Astrocyte of the hippocampus (primary cell): ENCODE data around the gene AHCY.

ENCODE experiments used
- DNase-seq: peaks from one replicate; pipeline ENCODE4 v3.0.0; 2011; ENCODE audit warnings: low read depth, low spot score

The AHCY gene

DNA sequence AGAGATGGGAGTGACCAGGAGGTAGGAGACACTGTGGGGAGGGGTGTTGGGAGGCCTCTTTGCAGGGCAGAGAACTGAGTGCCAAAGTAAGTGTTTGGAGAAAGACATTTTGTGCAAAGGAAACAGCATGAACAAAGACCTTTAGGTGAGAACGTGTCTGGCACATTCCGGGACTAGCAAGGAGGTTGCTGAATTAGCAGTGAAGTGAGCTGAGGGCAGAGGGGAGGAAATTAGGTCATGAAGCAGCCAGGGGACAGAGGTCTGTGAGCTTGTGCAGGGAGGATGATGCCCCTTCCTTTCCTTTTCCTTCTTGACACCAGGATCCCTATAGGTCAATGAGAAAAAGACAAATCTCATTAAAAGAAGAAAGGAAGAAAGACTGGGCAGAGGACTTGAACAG lies 21.4 kb upstream of the AHCY start:
- DNase-seq = no peak

DNA sequence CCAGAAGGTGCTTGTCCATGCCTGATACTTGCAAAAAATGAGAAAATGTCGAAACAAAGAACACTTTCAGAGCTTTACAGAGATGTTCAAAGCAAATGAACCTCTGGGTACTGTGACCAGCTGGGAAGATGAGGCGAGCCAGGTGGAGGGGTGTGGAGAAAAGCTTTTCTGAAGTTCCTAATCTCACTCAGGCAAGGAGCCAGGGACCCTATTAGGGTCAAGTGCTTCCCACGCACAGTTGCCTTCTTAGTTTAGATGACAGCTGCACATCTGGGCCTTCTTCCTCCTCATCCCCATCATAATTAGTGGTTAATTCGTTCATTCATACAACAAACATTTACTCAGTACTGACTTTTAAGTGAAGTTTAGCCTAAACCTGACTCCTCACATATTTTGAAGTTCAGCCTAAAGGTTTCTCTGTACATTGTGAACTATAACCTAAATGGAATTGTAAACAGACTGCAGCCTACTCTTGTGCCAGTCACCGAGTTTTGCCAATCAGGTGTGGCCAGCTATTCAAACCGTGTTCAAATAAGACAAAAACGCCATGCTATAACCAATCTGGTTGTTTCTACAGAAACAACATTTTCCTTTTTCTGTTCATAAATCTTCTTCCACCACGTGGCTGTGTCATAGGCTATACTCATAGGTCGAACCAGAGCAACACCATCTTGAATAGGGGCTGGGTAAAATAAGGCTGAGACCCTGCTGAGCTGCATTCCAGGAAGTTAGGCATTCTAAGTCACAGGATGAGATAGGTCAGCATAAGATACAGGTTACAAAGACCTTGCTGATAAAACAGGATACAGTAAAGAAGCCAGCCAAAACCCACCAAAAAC lies 19.3 kb upstream of the AHCY start:
- no peak for DNase-seq

DNA sequence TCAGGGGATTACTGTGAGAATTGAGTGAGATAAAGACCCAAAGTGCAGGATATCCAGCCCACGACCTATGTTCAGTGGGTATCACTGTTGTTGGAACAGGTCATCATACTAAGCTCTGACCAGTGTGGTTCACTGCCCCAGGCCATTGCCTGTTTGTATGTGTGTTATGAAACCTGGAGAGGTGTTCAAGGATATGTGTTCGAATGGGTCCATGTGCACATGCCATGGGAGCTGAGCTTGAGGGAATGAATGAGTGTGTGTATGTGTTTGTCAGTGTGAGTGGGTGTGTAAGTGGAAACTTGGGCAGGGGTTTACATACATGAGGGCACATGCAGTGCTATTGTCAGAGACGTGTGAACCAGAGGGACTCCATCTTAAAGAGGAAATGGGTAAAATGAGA lies 17.7 kb upstream of the AHCY start:
- DNase-seq = no peak

DNA sequence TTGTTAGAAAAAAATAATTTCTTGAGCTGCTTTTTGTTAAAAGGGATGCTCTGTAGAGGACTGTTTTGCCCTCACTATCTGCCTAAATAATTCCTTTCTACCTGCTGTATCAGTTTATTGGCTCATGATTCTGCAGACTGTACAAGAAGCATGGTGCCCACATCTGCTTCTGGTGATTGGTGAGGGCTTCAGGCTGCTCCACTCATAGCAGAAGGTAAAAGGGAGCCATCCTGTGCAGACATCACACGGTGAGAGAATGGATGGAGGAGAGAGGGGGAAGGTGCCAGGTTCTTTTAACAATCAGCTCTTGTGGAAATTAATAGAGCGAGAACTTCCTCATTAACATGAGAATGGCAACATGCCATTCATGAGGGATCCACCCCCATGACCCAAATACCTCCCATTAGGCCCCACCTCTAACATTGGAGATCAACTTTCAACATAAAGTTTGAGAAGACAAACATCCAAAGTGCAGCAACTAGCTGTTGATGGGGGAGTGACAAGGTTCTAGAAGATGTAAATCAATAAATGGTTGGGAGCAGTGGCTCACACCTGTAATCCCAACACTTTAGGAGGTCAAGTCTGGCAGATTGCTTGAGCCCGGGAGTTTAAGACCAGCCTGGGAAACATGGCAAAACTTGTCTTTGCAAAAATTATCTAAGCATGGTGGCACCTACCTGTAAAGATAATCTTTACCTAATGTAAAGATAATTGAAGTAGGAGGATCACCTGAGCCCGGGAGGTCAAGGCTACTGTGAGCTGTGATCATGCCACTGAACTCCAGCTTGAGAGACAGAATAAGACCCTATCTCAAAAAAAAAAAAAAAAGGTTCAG lies 15.7 kb upstream of the AHCY start:
- DNase-seq = no peak

DNA sequence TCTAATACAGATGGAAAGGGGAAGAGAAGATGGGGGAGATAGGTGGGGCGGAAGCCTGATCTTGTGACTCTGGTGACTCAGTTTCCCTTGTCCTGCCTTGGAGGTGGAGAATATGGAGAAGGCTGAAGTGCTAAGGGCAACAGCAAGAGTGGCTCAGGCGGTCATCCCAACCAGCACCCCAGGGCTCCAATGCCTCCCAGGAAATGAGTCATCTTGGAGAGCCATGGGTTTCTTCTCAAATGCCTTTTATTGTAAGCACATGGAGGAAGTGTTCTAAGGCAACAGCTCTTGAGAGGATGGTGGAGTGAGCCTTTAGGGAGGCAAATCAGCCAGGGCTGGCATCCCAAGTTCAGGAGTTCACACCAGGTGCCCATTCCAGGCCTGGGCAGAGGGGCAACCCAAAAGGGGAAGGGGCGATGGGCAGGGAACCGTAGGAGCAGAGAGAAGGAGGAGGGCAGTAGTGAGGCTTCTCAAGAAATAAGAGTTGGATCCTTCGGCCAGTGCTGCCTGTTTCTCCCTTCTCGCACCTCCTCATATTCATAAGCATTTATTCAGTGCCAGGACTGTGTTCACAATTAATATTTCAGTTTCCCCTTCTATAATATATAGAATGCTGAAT lies 13.2 kb upstream of the AHCY start:
- DNase-seq = no peak

DNA sequence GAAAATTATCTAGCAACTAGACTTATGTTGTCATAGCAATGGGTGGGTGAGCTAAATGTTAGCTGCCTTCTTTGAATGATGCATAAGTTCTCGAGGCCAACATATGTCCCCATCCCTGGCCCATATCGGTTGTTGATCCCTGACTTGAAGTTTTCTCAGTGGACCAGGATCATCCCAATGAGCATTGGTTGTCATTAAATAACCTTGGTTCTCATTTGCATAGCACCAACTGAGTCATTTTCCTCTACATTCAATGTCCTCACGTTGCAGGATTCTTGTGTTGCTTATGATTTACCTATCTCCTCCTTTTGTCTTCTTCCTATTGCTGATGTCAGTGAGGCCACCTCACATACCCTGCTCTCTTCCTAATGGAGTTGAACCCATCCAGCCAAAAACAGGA lies 12.1 kb upstream of the AHCY start:
- DNase-seq = no peak

DNA sequence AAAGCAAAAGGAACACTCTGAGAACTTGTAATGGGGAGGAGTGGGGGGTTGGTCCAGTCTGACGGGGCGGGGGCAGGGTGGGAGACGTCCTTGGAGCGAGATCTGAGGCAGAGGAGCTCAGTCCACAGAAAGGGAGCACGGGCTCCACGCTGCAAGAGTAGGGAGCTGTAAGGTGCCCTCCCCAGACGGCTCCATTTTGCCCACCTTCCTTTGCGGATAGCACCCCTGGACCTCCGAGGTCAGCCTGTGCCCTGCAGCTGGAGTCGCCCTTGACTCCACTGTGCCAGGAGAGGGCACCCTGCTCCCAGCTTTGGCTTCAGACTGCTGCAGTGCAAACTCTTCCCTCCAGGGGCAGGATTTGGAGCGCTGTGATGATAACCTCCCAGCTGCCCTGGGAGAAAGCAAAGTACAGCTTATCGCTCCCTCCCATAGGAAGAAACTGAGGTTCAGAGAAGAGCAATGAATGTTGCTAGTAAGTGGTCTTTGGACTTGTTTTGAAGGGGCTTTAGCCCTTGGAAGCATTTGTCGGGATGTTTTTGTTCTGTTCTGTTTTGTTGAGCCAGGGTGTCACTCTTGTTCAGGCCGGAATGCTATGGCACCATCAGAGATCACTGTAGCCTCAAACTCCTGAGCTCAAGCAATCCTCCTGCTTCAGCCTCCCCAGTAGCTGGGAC lies 9.5 kb upstream of the AHCY start:
- DNase-seq = peak; percentile 93

DNA sequence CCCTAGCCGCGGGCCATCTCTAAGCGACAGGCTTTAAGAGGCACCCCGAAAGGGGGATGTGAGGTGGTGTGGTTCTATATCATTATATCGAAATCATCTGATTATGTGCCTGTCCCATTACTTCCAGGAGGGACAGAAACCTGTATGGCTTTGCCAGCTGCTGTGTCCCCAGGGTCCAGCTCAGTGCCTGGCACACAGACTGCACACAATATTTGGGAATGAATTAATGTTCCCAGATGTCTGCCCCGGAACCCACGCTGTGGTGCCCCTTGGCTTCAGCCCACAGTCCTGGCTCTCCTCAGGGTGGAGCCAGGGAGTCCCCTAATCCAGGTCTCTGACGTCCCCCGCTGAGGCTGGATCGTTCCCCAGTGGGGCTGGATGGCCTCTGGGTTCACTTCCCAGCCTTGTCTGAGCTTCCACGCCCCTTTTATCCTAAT lies 8.9 kb upstream of the AHCY start:
- no peak for DNase-seq

DNA sequence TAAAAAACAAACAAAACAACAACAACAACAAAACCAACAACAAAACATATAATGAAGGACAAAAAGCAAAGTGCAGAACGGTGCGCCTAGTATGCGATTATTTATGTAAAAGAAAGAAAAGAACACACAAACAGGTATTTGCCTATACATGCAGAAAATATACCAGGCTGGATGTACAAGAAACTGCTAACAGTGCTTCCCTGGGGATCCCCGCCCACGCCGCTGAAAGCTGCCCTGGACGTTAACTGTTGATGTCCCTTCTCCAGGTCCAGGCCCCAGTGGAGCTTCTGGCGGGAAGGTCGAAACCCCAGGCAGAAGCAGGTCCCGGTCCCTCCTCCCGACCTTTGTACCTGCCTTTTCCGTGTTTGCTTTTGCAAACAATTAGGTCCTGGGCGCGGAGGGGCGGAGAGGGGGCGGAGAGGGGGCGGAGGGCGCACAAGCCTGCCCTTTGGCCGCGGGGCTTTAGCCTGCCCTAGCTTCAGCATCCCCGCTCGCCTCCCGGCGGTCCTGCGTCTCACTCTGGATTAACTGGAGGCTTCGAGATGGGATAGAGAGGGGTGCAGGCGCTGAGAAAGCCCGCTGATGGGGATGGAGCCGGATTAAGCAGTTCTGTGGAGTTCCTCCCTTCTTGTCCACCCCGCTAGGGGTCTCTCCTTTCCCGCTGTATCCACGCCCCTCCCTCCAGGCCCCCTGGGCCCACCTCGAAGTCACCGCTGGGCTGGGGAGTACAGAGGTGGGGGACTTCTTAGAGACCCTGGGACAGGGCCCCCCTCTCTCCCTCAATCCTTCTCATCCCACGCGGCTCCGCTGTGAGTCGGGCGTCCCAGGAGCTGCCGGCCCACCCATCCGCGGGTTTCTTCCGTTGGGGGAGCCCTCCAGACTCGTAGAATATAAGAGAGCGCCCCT lies 8.2 kb upstream of the AHCY start:
- DNase-seq = peak; percentile 15

DNA sequence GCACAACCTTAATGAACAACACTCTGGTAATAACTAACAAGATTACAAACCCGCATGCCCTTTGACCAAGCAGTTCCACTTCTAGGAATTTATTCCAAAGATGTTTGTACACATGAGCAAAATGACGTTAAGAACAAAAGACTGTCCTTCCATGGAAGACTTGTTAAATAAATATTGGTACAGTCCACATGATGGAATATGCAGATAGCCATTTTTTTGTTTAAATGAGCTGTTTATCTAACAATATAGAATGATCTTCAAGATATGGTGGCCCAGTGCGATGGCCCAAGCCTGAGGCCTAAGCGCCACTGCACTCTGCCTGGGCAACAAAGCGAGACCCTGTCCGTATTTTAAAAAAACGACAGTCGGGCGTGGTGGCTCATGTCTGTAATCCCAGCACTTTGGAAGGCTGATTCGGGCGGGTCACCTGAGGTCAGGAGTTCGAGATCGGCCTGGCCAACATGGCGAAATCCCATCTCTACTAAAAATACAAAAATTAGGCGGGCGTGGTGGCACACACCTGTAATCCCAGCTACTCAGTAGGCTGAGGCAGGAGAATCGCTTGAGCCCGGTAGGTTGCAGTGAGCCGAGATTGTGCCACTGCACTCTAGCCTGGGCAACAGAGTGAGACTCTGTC lies 7.4 kb upstream of the AHCY start:
- no peak for DNase-seq

DNA sequence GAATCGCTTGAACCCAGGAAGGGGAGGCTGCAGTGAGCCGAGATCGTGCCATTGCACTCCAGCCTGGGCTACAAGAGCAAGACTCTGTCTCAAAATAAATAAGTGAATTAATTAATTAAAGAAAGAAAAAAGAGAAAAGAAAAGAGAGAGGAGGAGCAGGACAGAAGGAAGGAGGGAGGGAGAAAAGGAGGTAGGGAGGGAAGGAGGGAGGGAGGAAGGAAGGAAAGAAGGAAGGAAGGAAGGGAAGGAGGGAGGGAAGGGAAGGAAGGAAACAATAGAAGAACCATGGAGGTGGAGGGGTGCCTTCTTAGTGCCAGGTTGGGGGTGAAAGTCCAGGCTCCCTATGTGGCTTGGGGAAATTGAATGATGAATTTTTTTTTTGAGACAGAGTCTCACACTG lies 6.5 kb upstream of the AHCY start:
- no peak for DNase-seq

DNA sequence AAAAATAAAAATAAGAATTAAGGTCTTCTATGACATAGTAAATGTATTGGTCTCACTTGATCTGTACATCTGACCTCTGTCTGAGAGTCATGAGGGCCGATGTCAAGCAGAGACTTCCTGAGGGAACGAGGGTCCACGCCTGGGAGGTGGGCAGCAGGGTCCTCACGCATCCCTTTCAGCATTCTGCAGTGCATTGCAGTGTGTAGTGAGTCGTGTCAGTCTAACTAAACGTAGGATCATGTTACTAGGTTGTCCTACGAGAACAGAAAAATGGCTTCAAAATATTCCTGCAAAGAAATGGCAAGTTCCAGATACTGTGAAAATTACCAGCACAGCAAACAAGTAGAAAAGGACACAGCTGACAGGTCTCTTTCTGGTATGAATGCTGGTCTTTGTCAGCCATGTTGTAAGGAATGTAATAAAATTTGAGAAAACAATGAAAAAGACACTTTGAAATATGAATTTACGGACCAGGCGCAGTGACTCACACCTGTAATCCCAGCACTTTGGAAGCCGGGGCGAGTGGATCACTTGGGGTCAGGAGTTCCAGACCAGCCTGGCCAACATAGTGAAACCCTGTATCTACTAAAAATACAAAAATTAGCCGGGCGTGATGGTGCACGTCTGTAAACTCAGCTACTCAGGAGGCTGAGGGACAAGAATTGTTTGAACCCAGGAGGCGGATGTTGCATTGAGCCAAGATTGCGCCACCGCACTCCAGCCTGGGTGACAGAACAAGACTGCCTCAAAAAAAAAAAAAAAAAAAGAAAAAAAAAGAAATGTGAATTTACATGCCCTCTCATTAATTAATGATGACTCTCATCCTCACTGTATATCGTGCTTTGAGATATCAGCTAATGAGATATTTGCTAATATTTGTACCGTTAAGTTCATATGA lies 2.4 kb upstream of the AHCY start:
- no peak for DNase-seq

DNA sequence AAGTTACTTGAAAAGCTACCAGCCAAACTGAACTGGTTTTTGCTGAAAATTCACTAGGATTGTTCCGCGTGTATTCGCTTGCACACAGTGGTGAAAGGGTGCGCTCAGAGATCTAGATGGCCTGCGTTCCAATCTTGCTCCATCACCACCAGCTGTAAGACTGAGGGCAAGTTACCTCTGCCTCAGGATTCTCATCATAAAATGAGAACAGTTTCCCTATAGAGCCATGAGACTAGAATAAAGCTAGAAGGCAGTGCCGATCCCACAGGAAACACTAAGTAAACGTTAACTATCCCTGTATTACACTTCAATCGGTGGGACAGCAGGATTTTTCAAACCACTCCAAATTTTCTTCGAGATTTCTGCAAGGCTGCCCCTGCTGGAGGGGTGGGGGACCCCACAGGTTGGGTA lies 838 bp downstream of the AHCY start:
- DNase-seq = no peak

DNA sequence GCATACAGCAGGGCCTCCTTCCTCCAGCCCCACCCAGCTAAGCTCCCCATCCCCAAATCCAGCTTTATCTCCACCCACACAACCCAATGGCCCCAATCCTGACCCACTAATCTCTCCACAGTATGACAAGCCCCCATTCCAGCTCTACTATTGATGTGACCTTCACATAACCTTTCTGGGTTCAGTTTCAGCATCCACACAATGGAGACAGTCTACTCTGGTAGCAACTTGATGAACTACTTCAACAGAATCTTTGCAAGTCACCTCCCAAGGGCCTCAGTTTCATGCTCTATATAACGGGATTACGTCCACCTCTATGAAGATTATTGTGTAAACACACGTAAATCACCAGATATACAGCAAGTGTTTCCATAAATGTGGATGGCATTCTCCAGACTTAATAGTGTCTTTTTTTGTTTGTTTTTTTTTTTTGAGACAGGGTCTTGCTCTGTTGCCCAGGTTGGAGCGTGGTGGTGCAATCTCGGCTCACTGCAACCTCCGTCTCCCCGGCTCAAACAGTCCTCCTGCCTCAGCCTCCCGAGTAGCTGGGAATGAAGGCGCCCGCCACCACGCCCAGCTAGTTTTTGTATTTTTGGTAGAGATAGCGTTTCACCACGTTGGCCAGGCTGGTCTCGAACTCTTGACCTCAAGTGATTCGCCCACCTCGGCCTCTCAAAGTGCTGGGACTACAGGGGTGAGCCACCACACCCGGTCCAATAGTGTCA lies 1.4 kb downstream of the AHCY start:
- no peak for DNase-seq

DNA sequence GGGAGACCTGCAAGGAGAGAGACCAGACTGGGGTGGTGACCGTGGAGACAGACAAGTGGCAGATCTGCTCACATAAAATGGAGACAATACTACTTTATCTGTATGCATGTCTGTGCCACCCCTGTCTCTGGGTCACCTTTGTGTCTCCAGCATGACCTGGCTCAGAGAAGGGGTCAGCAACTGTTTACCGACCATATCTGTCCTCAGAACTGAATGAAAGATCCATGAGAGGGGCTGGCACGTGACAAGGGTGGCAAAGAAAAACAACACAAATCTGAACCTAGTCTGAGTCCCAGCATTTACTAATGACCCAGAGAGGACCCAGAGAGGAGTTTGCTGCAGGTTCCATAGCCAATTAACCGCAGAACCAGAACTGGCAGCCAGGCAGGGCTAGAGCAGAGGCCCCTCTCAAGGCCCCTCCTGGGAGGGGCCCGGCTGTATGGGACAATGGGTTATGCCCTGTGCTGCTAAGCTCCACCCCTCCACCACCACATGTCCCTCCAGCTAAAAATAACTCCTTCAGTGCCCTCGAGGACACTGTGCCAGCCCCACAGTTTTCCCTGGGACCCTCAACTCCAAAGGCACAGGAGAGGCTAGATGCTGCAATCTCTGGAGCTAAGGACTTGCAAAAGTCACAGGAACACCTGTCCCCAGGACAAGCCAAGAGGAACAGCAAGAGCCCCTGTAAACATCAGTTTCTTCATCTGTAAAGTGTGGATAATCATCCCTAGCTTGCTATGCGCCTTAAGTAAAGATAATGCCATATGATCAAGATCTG lies 2.2 kb downstream of the AHCY start:
- peak; percentile 5 for DNase-seq

DNA sequence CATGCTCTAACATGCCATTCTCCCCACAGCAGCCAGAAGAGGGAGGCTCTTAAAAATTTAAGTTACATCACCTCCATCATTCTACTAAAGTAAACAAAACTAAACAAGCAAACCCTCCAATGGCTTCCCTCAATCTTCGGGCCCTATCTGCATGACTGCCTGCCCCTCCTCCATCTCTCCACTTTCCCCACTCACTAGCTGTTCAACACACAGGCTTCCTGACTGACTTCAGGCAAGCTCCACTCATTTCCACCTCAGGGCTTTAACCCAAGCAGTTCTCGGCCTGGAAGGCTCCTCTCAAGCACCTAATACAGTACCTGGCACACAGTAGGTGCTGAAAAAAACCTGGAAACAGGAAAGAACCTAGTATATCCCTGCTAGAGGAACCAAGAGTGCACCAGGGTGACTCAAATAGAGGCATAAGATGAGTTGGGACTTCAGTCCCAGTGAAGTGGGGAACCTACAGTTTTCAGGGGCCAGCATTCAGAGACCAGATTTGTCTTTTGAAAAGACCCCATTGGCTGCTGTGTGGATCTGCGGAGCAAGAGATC lies 2.8 kb downstream of the AHCY start:
- no peak for DNase-seq

DNA sequence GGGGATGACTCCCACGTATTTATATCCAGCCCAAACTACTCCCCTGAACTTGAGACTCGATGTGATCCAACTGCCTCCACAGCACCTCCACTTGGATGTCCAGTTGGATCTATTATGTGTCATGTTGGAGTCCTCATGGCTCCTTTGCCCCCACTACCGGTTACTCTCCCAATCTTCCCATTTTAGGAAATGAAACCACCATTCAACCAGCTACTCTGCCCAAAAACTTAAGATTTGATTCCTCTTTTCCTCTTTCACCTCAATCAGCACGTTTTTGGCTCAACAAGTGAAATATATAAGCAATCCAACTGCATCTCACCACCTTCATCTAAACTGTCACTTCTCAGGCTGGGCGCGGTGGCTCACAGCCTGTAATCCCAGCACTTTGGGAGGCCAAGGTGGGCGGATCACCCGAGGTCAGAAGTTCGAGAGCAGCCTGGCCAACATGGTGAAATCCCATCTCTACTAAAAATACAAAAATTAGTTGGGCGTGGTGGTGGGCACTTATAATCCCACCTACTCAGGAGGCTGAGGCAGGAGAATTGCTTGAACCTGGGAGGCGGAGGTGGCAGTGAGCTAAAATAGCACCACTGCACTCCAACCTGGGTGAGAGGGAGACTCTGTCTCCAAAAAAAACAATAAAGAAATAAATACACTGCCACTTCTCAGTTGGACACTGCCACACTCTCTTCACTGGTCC lies 3.4 kb downstream of the AHCY start:
- no peak for DNase-seq
